Measurements from ENCODE around the gene AGAP1.

DNA sequence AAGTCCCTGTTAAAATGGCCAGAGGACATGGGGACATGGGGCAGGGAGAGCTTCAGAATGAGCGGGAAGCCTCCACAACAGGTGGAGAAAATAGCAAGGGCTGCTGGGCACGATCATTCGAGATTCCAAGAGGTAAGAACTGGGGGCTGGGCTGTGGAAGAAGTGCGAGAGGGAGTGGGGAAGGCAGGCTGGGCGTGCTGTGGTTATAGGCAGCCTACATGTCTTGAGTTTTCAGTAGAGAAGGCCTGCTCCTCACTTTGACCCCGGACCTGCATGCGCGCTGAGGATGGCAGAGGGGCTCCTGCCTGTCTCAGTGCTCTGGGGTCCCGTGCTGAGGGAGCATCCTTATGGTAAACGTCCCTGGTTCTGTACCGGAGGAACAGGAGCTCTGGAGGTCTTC is 115.5 kb downstream of the AGAP1 start:
- TF ChIP-seq, protein P1, sequence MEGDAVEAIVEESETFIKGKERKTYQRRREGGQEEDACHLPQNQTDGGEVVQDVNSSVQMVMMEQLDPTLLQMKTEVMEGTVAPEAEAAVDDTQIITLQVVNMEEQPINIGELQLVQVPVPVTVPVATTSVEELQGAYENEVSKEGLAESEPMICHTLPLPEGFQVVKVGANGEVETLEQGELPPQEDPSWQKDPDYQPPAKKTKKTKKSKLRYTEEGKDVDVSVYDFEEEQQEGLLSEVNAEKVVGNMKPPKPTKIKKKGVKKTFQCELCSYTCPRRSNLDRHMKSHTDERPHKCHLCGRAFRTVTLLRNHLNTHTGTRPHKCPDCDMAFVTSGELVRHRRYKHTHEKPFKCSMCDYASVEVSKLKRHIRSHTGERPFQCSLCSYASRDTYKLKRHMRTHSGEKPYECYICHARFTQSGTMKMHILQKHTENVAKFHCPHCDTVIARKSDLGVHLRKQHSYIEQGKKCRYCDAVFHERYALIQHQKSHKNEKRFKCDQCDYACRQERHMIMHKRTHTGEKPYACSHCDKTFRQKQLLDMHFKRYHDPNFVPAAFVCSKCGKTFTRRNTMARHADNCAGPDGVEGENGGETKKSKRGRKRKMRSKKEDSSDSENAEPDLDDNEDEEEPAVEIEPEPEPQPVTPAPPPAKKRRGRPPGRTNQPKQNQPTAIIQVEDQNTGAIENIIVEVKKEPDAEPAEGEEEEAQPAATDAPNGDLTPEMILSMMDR (IDR thresholded peaks at IDR 0.05; ENCODE audit: low read depth, low read length, poor library complexity, severe bottlenecking) = no peak
- TF ChIP-seq EZH2phosphoT487 (IDR thresholded peaks at IDR 0.05; ENCODE audit: borderline replicate concordance, low read length) = no peak

Measured in DOHH2 (cell line).